K562 (cell line): ENCODE data around the gene MICAL1. TPM values are rescaled to one million over a fixed set of nuclear protein-coding genes. Genes with fewer than 3 reads are reported as not detected.

ENCODE experiments used
- ATAC-seq: fragments of 200-7000 bp; cut with Tn5 transposase; 3 replicates; pipeline ENCODE4 v1.9.1; 2020; ENCODE audit warnings: moderate library complexity
- BruUV-seq: library from RNA; stranded (reverse); fragments of 400-500 nt; replicated peaks from 2 replicates; lab custom pipeline; 2021; lab: Mats Ljungman, UMichigan
- CTCF ChIA-PET: fragments of 300-600 bp; formaldehyde crosslinking; extraction: SDS; loops from one replicate; lab custom pipeline; 2021; ENCODE audit warnings: low intra/inter-chr PET ratio; lab: Yijun Ruan, JAX
- POLR2A ChIA-PET: fragments of 300-600, 350-650 bp; sonication (Branson Sonifier 250); formaldehyde crosslinking; extraction: SDS; loops from one replicate; lab custom pipeline; 2021; ENCODE audit warnings: antibody characterized with exemption, inconsistent platforms; lab: Yijun Ruan, JAX
- DNase-seq, 4 experiments: peaks; one replicate each; pipeline versions ENCODE4 v3.0.0 to v3.0.0-alpha.2; 2011 to 2018; ENCODE audit warnings: low spot score in 3 of 4, mixed read lengths in 3 of 4; ENCODE audit errors: extremely low read depth in 1 of 4
- FAIRE-seq: peaks from 2 replicates; lab custom pipeline; 2011; peaks lifted over from hg19 to GRCh38; lab: Jason Lieb, UNC
- H2AFZ ChIP-seq: 2 replicates; pipeline ENCODE4 v1.6.0; 2011; ENCODE audit warnings: low read depth, low read length, control low read depth, inconsistent platforms
- H3K27ac ChIP-seq: fragments of 200-600 bp; 3 replicates; pipeline ENCODE4 v1.8.0; 2011; ENCODE audit warnings: low read depth, mild to moderate bottlenecking, control low read depth, inconsistent platforms, low read length, moderate library complexity, mixed read lengths; ENCODE audit errors: extremely low read depth
- H3K27me3 ChIP-seq, 2 experiments: fragments of 300-600 bp in 1 of 2; 2 replicates in 1 of 2; 3 replicates in 1 of 2; pipeline versions ENCODE4 v1.6.0 to v1.8.0; 2011; ENCODE audit warnings: inconsistent platforms in 2 of 2, low read length in 2 of 2, mild to moderate bottlenecking in 1 of 2, mixed read lengths in 1 of 2, moderate library complexity in 1 of 2; ENCODE audit not compliant: control insufficient read depth in 2 of 2, insufficient read depth in 2 of 2
- H3K36me3 ChIP-seq: fragments of 300-600 bp; 3 replicates; pipeline ENCODE4 v1.8.0; 2011; ENCODE audit warnings: mild to moderate bottlenecking, low read length, inconsistent platforms; ENCODE audit not compliant: control insufficient read depth, insufficient read depth
- H3K4me1 ChIP-seq, 2 experiments: fragments of 200-600 bp in 1 of 2; replicated peaks in 1 of 2; 2 replicates in 1 of 2; 3 replicates in 1 of 2; pipeline versions ENCODE4 v1.5.1 to v1.8.0; 2011; ENCODE audit warnings: inconsistent platforms in 2 of 2, low read length in 2 of 2, mild to moderate bottlenecking in 1 of 2, mixed read lengths in 1 of 2, moderate library complexity in 1 of 2; ENCODE audit not compliant: control insufficient read depth in 2 of 2, insufficient read depth in 2 of 2
- H3K4me2 ChIP-seq: 2 replicates; pipeline ENCODE4 v1.6.1; 2011; ENCODE audit warnings: low read length, control low read depth, inconsistent platforms, mixed read lengths; ENCODE audit not compliant: insufficient read depth
- H3K4me3 ChIP-seq: fragments of 200-600 bp; sonication (generic), shearing (Covaris generic); 2 replicates; pipeline ENCODE4 v1.5.1; 2016; ENCODE audit warnings: control low read depth, inconsistent platforms
- H3K79me2 ChIP-seq: fragments of 200-600 bp; 3 replicates; pipeline ENCODE4 v1.8.0; 2011; ENCODE audit warnings: low read length, inconsistent platforms; ENCODE audit not compliant: control insufficient read depth, insufficient read depth
- H3K9ac ChIP-seq, 2 experiments: 2 replicates each; pipeline versions ENCODE4 v1.6.0 to v1.6.1; 2011; ENCODE audit warnings: low read depth in 2 of 2, low read length in 2 of 2, control low read depth in 1 of 2, inconsistent platforms in 1 of 2, mild to moderate bottlenecking in 1 of 2, mixed read lengths in 1 of 2; ENCODE audit not compliant: insufficient read depth in 1 of 2
- H3K9me1 ChIP-seq: one replicate; pipeline ENCODE4 v1.6.0; 2011; ENCODE audit warnings: inconsistent platforms, mild to moderate bottlenecking, low read length, moderate library complexity; ENCODE audit not compliant: control insufficient read depth, insufficient read depth
- H3K9me3 ChIP-seq: replicated peaks from 2 replicates; pipeline ENCODE4 v1.5.1; 2011; ENCODE audit warnings: low read depth, low read length, inconsistent platforms; ENCODE audit not compliant: control insufficient read depth, insufficient read depth
- H4K20me1 ChIP-seq: replicated peaks from 2 replicates; pipeline ENCODE4 v1.6.1; 2011; ENCODE audit warnings: low read length, inconsistent platforms, mixed read lengths; ENCODE audit not compliant: control insufficient read depth, insufficient read depth
- ADNP ChIP-seq: fragments of 200-800 bp; sonication (Bioruptor generic); IDR thresholded peaks from 2 replicates; pipeline ENCODE4 v1.6.1; 2016; ENCODE audit warnings: missing genetic modification characterization, missing compliant biosample characterization
- ELK3 ChIP-seq: fragments of 450-650 bp; formaldehyde crosslinking; IDR thresholded peaks from 2 replicates; pipeline ENCODE4 v1.4.0; 2020; ENCODE audit warnings: mild to moderate bottlenecking
- ETV5 ChIP-seq: sonication (generic); formaldehyde crosslinking; IDR thresholded peaks from 2 replicates; pipeline ENCODE4 v1.4.0; 2020; ENCODE audit warnings: low read depth, mild to moderate bottlenecking, missing genetic modification reagents
- HBP1 ChIP-seq: fragments of 450-650 bp; formaldehyde crosslinking; IDR thresholded peaks from 2 replicates; pipeline ENCODE4 v1.4.0; 2022; ENCODE audit warnings: missing genetic modification characterization
- HOXB6 ChIP-seq: fragments of 250-450 bp; sonication (Bioruptor Pico); IDR thresholded peaks from 2 replicates; pipeline ENCODE4 v1.5.1; 2022; ENCODE audit warnings: mild to moderate bottlenecking, borderline replicate concordance
- NR0B1 ChIP-seq: fragments of 450-650 bp; IDR thresholded peaks from one replicate; pipeline ENCODE4 v1.6.1; 2018; ENCODE audit warnings: mild to moderate bottlenecking, moderate library complexity; ENCODE audit not compliant: partially characterized antibody
- TBL1XR1 ChIP-seq, 2 experiments: IDR thresholded peaks; 2 replicates each; pipeline ENCODE4 v1.6.1; 2012; ENCODE audit warnings: improper control_type of control experiment in 2 of 2, low read length in 2 of 2, mild to moderate bottlenecking in 1 of 2
- ZNF121 ChIP-seq: sonication (generic); formaldehyde crosslinking; conservative IDR thresholded peaks from 2 replicates; pipeline ENCODE4 v1.8.0; 2022; ENCODE audit warnings: missing genetic modification reagents
- ZNF347 ChIP-seq: fragments of 450-650 bp; formaldehyde crosslinking; IDR thresholded peaks from 2 replicates; pipeline ENCODE4 v1.4.0; 2020; ENCODE audit warnings: low read depth, mild to moderate bottlenecking, moderate library complexity
- ZNF407 ChIP-seq: fragments of 450-650 bp; IDR thresholded peaks from 2 replicates; pipeline ENCODE4 v1.6.1; 2016; ENCODE audit warnings: low read depth
- WGBS: fragments of 100-300 bp; shearing (Covaris generic); methylation state at CpG from one replicate; pipeline ENCODE4 v1.1.6; 2016; ENCODE audit warnings: low coverage, mixed read lengths; ENCODE audit not compliant: insufficient coverage; ENCODE audit errors: missing lambda C conversion rate; 5-methylcytosine and 5-hydroxymethylcytosine counted together
- in situ Hi-C: fragments of 300-500 bp; cut with MboI; formaldehyde crosslinking; loops from 4 replicates; pipeline ENCODE4 v1.15.0; 2018; ENCODE audit warnings: inconsistent platforms, mixed read lengths
- intact Hi-C: fragments of 100-400 bp; cut with micrococcal nuclease; formaldehyde crosslinking; loops from 2 replicates; pipeline ENCODE4 v1.14.2; 2022
- polyA plus RNA-seq, 8 experiments: library from polyadenylated mRNA; depleted of rRNA in 4 of 8; stranded (reverse) in 5 of 8; unstranded in 3 of 8; fragments of >200 nt; fragmentation: Nextera tagmentation in 2 of 8; fragmentation: Illumina TruSeq in 1 of 8; extraction: Ambion mirVana in 2 of 8; extraction: Trizol in 1 of 8; gene quantifications; 2 replicates each; pipeline versions ENCODE4 v1.2.1 to v1.2.3, GENCODE V29; 2011 to 2014; ENCODE audit warnings: inconsistent platforms in 1 of 8, missing spikeins in 1 of 8
- total RNA-seq, 7 experiments: library from RNA; depleted of rRNA in 6 of 7; stranded (reverse); fragments of >200 nt in 6 of 7; fragmentation: Illumina TruSeq in 2 of 7; extraction: Trizol in 2 of 7; gene quantifications; 2 replicates each; pipeline versions ENCODE4 v1.2.1 to v1.2.3, GENCODE V29; 2011 to 2021; ENCODE audit warnings: low replicate concordance in 1 of 7

Gene MICAL1
- total and polyA plus RNA-seq, 9 of the 15 experiments (the other 6 are each of a cell fraction or from before 2014, with no cell fraction given): 0.07 to 15.2 (median 7.0) TPM

GRCh38 chr6:109477725-109478124 is 22.2 kb upstream of the MICAL1 start:
- Histone ChIP-seq H3K4me2 (no peak overlapping the region), H3K9me1 (peaks cover 3% of the 10 kb centered on the region), H3K27ac (no peak overlapping the region), H3K36me3 (peaks cover 83% of the 10 kb centered on the region), H3K79me2 (peaks cover 64% of the 10 kb centered on the region), H3K9ac (peak overlapping the region in 1 of 2 experiments; percentile 68; a peak in 1 of 4 replicates), H2AFZ (no peak overlapping the region), H3K4me3 (no peak overlapping the region), H3K27me3 (no peaks in the 10 kb centered on the region), H3K4me1 (peaks cover 23 to 34% of the 10 kb centered on the region in 2 experiments), H4K20me1 (0 out of 2 replicates have a peak, but pooled peaks cover 3% of the 10 kb centered on the region), H3K9me3 (no peaks in the 10 kb centered on the region)
- intact Hi-C loops (no loop called here), in situ Hi-C loops (no loop called here)
- ChIA-PET CTCF (no interaction called here), POLR2A (interaction anchor here (1.0 kb wide), 1 partner anchor 100 kb away, joined by 4 read pairs; no protein-coding TSS in a partner anchor)
- DNase-seq: no peak
- ATAC-seq: peak; percentile 29
- FAIRE-seq: peak; percentile 35
- WGBS: 29% methylated on average over 2 of the region's 2 CpGs
- no TSS peak for BruUV-seq
- TF ChIP-seq ZNF347 (CRISPR knock-in tag): no peak
- TF ChIP-seq ZNF407: no peak
- no peak for TF ChIP-seq ELK3 (CRISPR knock-in tag)
- no peak for TF ChIP-seq HOXB6 (CRISPR knock-in tag)
- no peak for TF ChIP-seq TBL1XR1 (IDR thresholded peaks at IDR 0.05; ENCODE audit: low read length in 2 of 2)
- TF ChIP-seq ZNF121 (CRISPR knock-in tag): no peak
- no peak for TF ChIP-seq ETV5 (CRISPR knock-in tag)
- no peak for TF ChIP-seq NR0B1
- TF ChIP-seq HBP1: no peak
- no peak for TF ChIP-seq ADNP (tag)
